Activated CD8-positive, alpha-beta T cell treated with anti-CD3 and anti-CD28 coated beads for 36 hours (primary cell): ENCODE results near the gene TSPAN32. TPM values are rescaled to one million over a fixed set of nuclear protein-coding genes. Genes with fewer than 3 reads are reported as not detected.

Source experiments
- ATAC-seq: fragments of 200-7000 bp; cut with Tn5 transposase; one replicate; pipeline ENCODE4 v1.10.0; 2021; ENCODE audit warnings: mild to moderate bottlenecking, moderate library complexity
- CTCF ChIA-PET: fragments of 350-600 bp; sonication (Branson Sonifier 250); formaldehyde crosslinking; loops from one replicate; lab custom pipeline; 2021; ENCODE audit warnings: antibody characterized with exemption; lab: Charles Lee
- POLR2A ChIA-PET: fragments of 350-600 bp; sonication (Branson Sonifier 250); formaldehyde crosslinking; loops from one replicate; lab custom pipeline; 2021; ENCODE audit warnings: antibody characterized with exemption; lab: Charles Lee
- DNase-seq: peaks from one replicate; pipeline ENCODE4 v3.0.0-alpha.2; 2020
- H3K27ac Mint-ChIP-seq: one replicate; pipeline ENCODE4 v1.8.0; 2021; ENCODE audit warnings: mild to moderate bottlenecking, mixed read lengths
- H3K27me3 Mint-ChIP-seq: one replicate; pipeline ENCODE4 v1.8.0; 2021; ENCODE audit warnings: mixed read lengths
- H3K36me3 Mint-ChIP-seq: one replicate; pipeline ENCODE4 v1.8.0; 2021; ENCODE audit warnings: low read depth, mixed read lengths
- H3K4me1 Mint-ChIP-seq: one replicate; pipeline ENCODE4 v1.8.0; 2021; ENCODE audit warnings: low read depth, mixed read lengths
- H3K4me3 Mint-ChIP-seq: one replicate; pipeline ENCODE4 v1.8.0; 2021; ENCODE audit warnings: mild to moderate bottlenecking, moderate library complexity, mixed read lengths
- H3K9me3 Mint-ChIP-seq: one replicate; pipeline ENCODE4 v1.8.0; 2021; ENCODE audit warnings: mixed read lengths
- CTCF ChIP-seq: fragments of 200-600 bp; IDR thresholded peaks from one replicate; pipeline ENCODE4 v1.8.0; 2022; ENCODE audit warnings: antibody characterized with exemption, mild to moderate bottlenecking
- intact Hi-C: fragments of 100-400 bp; cut with micrococcal nuclease; formaldehyde crosslinking; loops from one replicate; pipeline ENCODE4 v1.10.0; 2022
- total RNA-seq, 2 experiments: library from RNA; stranded (reverse); gene quantifications; one replicate each; pipeline ENCODE4 v1.2.3, GENCODE V29; 2021

The TSPAN32 gene
- total RNA-seq, 2 experiments from 2014 or later, result 3.1 to 4.9 TPM

GRCh38 chr11:2327032-2327431 lies 25.2 kb downstream of the TSPAN32 start:
- intact Hi-C loops, result no loop called here
- TF ChIP-seq CTCF, result no peak
- no peak for ATAC-seq
- no peaks in the 10 kb centered on the region for H3K9me3 Mint-ChIP-seq
- ChIA-PET POLR2A (no interaction called here), CTCF (no interaction called here)
- H3K27ac Mint-ChIP-seq, result no peak overlapping the region
- DNase-seq, result no peak
- no peaks in the 10 kb centered on the region for H3K36me3 Mint-ChIP-seq
- no peaks in the 10 kb centered on the region for H3K4me1 Mint-ChIP-seq
- H3K27me3 Mint-ChIP-seq, result peaks cover 5% of the 10 kb centered on the region
- no peak overlapping the region for H3K4me3 Mint-ChIP-seq

GRCh38 chr11:2328021-2328420 lies 26.2 kb downstream of the TSPAN32 start:
- no peak for ATAC-seq
- CTCF ChIA-PET, result no interaction called here
- POLR2A ChIA-PET, result no interaction called here

GRCh38 chr11:2328656-2329354 lies 27.0 kb downstream of the TSPAN32 start:
- DNase-seq (no peak), ATAC-seq (no peak)
- Mint-ChIP-seq H3K9me3 (no peaks in the 10 kb centered on the region), H3K36me3 (no peaks in the 10 kb centered on the region), H3K27me3 (peaks cover 2% of the 10 kb centered on the region), H3K27ac (no peak overlapping the region), H3K4me3 (no peak overlapping the region), H3K4me1 (no peaks in the 10 kb centered on the region)
- CTCF ChIA-PET, result interaction anchor here (1.7 kb wide), 1 partner anchor 23 kb away, joined by 6 read pairs; no protein-coding TSS in a partner anchor
- intact Hi-C loops, result no loop called here
- TF ChIP-seq CTCF, result no peak
- POLR2A ChIA-PET, result no interaction called here

More at GRCh38 chr11:2328021-2328420, 26.2 kb downstream of the TSPAN32 start:
- intact Hi-C loops, result no loop called here
- Mint-ChIP-seq H3K36me3 (no peaks in the 10 kb centered on the region), H3K27me3 (peaks cover 5% of the 10 kb centered on the region), H3K4me1 (no peaks in the 10 kb centered on the region), H3K9me3 (no peaks in the 10 kb centered on the region), H3K4me3 (no peak overlapping the region), H3K27ac (no peak overlapping the region)
- no peak for TF ChIP-seq CTCF
- no peak for DNase-seq

- ChIA-PET POLR2A (interaction anchor here (0.7 kb wide), 1 partner anchor 11 kb away, joined by 3 read pairs; no protein-coding TSS in a partner anchor), CTCF (interaction anchor here (1.7 kb wide), 1 partner anchor 24 kb away, joined by 6 read pairs; no protein-coding TSS in a partner anchor)
- DNase-seq (no peak), ATAC-seq (no peak)
- no peak overlapping the region for H3K4me3 Mint-ChIP-seq
- no peak overlapping the region for H3K27ac Mint-ChIP-seq
- H3K4me1 Mint-ChIP-seq, result no peaks in the 10 kb centered on the region
- H3K36me3 Mint-ChIP-seq, result no peaks in the 10 kb centered on the region
- no peak for TF ChIP-seq CTCF
- intact Hi-C loops, result no loop called here
- no peaks in the 10 kb centered on the region for H3K9me3 Mint-ChIP-seq
- H3K27me3 Mint-ChIP-seq, result peaks cover 2% of the 10 kb centered on the region
These were observed 27.7 kb downstream of the TSPAN32 start for GRCh38 chr11:2329551-2329950.

GRCh38 chr11:2330696-2331095 lies 28.9 kb downstream of the TSPAN32 start:
- POLR2A ChIA-PET, result no interaction called here
- Mint-ChIP-seq H3K36me3 (no peaks in the 10 kb centered on the region), H3K4me1 (no peaks in the 10 kb centered on the region), H3K27ac (no peak overlapping the region), H3K27me3 (peaks cover 6% of the 10 kb centered on the region), H3K4me3 (no peak overlapping the region), H3K9me3 (no peaks in the 10 kb centered on the region)
- no peak for TF ChIP-seq CTCF
- intact Hi-C loops, result no loop called here
- CTCF ChIA-PET, result no interaction called here
- ATAC-seq (no peak), DNase-seq (no peak)
